Neural progenitor cell (in vitro differentiated cells): Measurements from ENCODE around the gene AQR.

ENCODE experiments used
- CTCF ChIP-seq: fragments of 200-600 bp; sonication (generic); IDR thresholded peaks from 2 replicates; pipeline ENCODE4 v1.5.1; 2017; ENCODE audit warnings: antibody characterized with exemption, mild to moderate bottlenecking
- EZH2 ChIP-seq: fragments of 200-600 bp; sonication (generic); IDR thresholded peaks from 2 replicates; pipeline ENCODE4 v1.6.1; 2017; ENCODE audit warnings: antibody characterized with exemption, mild to moderate bottlenecking, moderate library complexity

DNA sequence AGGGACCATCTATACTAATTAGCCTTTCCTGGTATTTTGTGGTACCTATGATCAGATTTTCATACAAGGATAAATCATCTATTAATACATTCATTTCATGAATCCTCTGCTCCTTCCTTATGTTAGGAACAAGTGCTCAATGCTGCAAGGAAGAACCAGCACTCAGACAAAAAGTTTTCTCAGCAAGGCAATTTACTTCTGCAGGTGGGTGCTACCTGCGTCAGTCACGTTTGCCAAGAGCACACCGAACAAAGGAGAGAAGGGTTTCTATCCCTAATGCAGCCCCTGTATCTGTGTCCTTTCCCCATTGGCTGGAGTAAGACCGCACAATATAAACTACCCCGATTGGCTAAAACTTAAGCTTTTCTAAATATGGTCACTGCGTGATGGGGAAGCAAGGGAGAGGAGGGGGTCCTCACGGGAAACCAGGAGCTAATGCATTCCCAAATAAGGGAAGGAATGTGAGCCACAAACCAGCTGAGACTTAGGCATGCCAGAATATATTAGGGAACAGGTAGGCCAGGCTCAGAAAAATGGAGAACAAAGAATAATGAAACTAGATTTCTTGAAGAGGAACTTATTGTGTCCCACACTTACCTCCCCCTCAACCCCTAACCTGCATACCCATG is 76.5 kb downstream of the AQR start:
- TF ChIP-seq CTCF: no peak
- TF ChIP-seq EZH2: no peak
